Measurements from ENCODE around the gene ZNF497.
"Not testable (repeated sequence)": the region's sequence is repeated elsewhere in the genome, so short reads cannot be mapped to it uniquely, and the experiment has no call there.

The ZNF497 gene

DNA sequence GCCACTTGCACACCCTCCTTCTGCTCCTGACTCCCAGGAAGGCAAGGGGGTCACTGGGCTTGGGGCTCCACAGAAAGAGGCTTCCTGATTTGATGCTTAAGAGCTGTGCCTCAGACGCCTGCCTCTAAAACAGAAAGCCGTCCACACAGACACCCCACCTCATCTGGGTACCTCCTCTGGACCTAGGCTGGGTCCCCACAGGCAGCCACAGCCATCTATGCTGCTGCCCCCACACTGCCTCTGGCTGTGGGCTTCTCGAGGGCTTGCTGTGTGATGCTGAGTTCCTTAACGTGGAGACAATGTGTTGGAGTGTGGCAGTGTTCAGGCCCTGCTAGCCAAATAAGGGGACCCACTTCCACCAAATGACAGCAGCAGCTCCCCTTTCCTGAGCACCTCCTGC is 44.3 kb downstream of the ZNF497 start:
- TF ChIP-seq, protein P1, sequence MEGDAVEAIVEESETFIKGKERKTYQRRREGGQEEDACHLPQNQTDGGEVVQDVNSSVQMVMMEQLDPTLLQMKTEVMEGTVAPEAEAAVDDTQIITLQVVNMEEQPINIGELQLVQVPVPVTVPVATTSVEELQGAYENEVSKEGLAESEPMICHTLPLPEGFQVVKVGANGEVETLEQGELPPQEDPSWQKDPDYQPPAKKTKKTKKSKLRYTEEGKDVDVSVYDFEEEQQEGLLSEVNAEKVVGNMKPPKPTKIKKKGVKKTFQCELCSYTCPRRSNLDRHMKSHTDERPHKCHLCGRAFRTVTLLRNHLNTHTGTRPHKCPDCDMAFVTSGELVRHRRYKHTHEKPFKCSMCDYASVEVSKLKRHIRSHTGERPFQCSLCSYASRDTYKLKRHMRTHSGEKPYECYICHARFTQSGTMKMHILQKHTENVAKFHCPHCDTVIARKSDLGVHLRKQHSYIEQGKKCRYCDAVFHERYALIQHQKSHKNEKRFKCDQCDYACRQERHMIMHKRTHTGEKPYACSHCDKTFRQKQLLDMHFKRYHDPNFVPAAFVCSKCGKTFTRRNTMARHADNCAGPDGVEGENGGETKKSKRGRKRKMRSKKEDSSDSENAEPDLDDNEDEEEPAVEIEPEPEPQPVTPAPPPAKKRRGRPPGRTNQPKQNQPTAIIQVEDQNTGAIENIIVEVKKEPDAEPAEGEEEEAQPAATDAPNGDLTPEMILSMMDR (conservative IDR thresholded peaks at IDR 0.05): no peak
- H3K27ac ChIP-seq: no peak overlapping the region

DNA sequence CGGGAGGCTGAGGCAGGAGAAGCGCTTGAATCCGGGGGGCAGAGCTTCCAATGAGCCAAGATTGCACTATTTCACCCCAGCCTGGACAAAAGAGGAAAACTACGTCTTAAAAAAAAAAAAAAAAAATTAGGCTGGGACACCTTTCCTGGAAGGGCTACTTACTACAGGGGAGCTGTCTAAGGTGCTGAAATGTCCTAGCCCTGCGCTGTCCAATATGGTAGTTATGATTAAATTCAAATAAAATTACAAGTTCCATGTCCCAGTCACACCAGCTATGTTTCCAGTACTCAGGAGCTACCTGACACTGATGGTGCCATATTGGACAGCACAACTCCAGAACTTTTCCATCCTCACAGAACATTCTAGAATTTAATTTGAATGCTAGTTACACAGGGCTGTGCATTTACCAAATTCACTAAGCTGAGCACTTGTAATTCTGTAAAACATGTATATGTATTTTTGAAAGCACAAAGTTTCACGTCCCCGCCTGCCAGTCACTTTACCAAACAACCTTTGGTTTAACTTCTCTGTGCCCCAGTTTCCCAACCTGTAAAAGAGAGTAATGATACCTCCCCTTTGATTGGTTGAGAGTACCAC is 45.0 kb downstream of the ZNF497 start:
- TF ChIP-seq, protein P1 (conservative IDR thresholded peaks at IDR 0.05): no peak
- H3K27ac ChIP-seq: no peak overlapping the region

DNA sequence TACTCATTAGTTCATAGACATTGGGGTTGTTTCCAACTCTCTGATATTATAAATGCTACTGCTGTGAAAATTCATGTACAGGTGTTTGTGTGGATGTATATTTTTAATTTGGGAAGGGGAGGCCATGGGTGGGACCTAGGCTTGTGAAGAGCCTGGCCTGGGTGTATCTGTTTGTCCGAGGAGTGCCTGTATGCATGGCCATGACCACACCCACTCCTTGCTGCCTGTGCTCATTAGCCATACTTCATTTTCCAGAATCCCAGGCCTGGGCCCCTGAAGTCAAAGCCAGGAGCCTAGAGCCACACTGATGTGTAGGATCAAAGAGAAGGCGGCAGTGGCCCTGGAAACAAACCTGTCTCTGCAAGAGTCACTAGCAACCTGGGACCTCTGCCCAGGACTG is 47.0 kb downstream of the ZNF497 start:
- H3K27ac ChIP-seq: peak overlapping the region; percentile 71
- TF ChIP-seq, protein P1 (conservative IDR thresholded peaks at IDR 0.05): no peak

DNA sequence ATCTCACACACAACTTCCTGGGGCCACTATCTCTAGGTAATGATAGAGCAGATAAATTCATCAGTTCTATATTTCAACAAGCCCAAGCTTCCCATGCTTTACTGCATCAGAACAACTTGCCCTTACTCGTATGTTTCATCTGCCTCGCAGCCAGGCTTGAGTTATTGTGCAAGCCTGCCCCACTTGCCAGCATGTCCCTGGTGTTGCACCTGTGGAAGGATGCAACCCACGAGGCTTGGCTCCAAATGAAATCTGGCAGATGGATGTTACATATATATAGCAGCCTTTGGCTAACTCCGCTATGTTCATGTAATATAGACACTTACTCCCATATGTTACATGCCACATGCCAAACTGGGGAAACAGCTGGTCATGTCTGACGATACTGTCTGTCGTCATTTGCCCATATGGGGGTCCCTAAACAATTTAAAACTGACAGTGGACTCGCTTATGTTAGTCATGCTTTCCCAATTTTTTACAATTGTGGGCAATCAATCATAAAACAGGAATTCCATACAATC is 51.1 kb downstream of the ZNF497 start:
- TF ChIP-seq, protein P1 (conservative IDR thresholded peaks at IDR 0.05): no peak
- H3K27ac ChIP-seq: no peak overlapping the region

DNA sequence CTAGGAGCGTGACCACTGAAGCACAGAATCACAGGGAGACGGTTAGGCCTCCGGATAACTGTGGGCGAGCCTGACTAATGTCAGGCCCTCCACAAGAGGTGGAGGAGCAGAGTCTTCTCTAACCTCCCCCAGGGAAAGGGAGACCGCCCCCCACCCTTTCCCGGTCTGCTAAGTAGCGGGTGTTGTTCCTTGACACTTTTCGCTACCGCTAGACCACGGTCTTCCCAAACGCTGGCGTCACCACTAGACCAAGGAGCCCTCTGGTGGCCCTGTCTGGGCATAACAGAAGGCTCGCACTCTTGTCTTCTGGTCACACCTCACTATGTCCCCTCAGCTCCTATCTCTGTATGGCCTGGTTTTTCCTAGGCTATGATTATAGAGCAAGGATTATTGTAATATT is 51.9 kb downstream of the ZNF497 start:
- TF ChIP-seq, protein P1 (conservative IDR thresholded peaks at IDR 0.05): peak; percentile 87
- not testable (repeated sequence) for H3K27ac ChIP-seq

DNA sequence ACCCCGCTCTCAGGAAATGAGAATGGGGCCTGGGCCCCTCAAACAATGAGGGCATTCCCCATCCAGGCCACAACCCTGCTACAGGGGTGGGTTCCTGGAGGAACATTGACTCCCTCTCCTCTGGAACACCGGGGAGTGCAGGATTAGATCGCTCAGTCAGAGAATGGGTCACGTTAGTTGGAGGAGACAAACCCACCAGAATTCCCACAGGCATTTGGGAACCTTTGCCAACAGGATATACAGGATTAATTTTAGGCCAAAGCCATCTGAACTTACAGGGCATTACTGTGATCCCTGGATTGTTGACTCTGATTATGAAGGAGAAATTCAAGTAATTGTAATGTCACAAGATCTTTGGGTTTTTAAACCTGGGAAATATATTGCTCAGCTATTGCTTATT is 54.8 kb downstream of the ZNF497 start:
- no peak overlapping the region for H3K27ac ChIP-seq
- TF ChIP-seq, protein P1 (conservative IDR thresholded peaks at IDR 0.05): no peak

DNA sequence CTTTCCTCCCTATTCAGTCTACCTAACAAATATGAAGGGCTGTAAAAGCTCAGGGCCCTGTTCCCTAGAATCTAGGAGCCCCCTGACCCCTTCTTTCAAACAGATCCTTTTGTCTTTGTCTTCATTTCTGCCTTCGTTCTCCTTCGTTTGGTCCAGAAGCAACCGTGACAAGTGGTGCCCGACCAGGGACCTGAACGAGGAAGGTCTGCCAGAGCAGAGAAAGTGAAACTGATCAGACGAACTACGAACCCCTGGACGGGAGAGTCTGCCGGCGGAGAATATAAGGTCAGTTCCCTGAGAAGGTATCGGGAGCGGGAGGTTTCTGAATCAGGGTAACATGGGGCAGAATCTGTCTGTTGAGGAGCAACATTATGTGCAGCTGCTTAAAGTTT is 56.6 kb downstream of the ZNF497 start:
- peak overlapping the region; percentile 92 for H3K27ac ChIP-seq
- TF ChIP-seq, protein P1 (conservative IDR thresholded peaks at IDR 0.05): no peak
